ENCODE measurements around the gene RB1. TPM values are rescaled to one million over a fixed set of nuclear protein-coding genes. Genes with fewer than 3 reads are reported as not detected.

The RB1 gene
- total and polyA plus RNA-seq, 3 donors from 2014 or later: 21.9 to 43.0 (median 38.8) TPM

DNA sequence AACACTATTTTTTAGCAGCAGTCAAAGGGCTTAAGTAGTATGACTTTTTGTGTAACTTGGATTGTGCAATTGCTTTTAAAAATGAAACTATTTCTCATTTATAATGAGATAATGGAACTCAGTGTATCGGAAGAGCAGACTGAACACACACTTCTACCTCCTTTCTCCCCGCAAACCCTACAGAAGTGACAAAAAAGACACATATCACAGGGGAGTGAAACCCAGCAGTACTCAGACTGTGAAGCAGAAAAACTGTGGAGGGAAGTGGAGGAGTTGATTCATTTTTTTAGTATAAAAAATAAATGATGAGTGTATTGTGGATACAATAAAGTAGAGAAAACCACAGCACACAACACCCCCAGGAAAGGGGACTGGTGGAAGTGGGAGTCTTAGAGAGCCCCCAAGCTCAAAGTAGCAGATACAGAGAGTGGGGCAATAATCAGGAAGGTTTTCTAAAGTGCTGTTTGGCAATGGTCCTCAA, 99.6 kb downstream of the RB1 start:
- H3K4me1 ChIP-seq: peaks cover 24% of the 10 kb centered on the region
- H3K4me3 ChIP-seq: no peak overlapping the region
- 35 to 36% methylated on average over 2 of the region's 2 CpGs for WGBS, 2 donors
- H3K27ac ChIP-seq: peak overlapping the region; percentile 32 to 56
- DNase-seq: no peak
- H3K36me3 ChIP-seq (ENCODE audit: low read depth, missing control alignments): no peaks in the 10 kb centered on the region
- intact Hi-C loops (cut with DNase I; ENCODE audit: low total_unique reads): loop anchor here (10.0 kb wide), 1 partner anchor 172 kb away; no protein-coding TSS in a partner anchor
- H3K9me3 ChIP-seq: no peaks in the 10 kb centered on the region
- H3K27me3 ChIP-seq: no peaks in the 10 kb centered on the region
- no peak for TF ChIP-seq POLR2A (IDR thresholded peaks at IDR 0.05)
- TF ChIP-seq, protein P1, sequence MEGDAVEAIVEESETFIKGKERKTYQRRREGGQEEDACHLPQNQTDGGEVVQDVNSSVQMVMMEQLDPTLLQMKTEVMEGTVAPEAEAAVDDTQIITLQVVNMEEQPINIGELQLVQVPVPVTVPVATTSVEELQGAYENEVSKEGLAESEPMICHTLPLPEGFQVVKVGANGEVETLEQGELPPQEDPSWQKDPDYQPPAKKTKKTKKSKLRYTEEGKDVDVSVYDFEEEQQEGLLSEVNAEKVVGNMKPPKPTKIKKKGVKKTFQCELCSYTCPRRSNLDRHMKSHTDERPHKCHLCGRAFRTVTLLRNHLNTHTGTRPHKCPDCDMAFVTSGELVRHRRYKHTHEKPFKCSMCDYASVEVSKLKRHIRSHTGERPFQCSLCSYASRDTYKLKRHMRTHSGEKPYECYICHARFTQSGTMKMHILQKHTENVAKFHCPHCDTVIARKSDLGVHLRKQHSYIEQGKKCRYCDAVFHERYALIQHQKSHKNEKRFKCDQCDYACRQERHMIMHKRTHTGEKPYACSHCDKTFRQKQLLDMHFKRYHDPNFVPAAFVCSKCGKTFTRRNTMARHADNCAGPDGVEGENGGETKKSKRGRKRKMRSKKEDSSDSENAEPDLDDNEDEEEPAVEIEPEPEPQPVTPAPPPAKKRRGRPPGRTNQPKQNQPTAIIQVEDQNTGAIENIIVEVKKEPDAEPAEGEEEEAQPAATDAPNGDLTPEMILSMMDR (IDR thresholded peaks at IDR 0.05): no peak

DNA sequence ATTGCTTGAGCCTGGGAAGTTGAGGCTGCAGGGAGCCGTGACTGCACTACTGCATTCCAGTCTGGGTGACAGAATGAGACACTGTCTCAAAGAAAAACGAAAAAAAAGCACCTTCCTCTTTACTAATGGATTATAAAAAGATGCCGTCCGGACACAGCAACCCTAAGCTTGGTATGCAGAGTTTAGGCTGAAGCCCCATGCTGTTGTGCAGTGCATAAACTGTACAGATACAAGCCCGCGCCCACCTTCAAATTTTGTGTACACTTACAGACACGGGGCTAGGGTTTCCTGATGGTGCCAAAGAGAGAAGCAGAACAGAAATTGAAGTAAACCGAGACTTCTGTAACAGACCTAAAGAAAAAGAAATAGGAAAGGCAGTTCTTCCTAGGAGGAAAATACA, 100.4 kb downstream of the RB1 start:
- peaks cover 17% of the 10 kb centered on the region for H3K4me1 ChIP-seq
- intact Hi-C loops (cut with DNase I; ENCODE audit: low total_unique reads): loop anchor here (10.0 kb wide), 1 partner anchor 171 kb away; no protein-coding TSS in a partner anchor
- TF ChIP-seq, protein P1 (IDR thresholded peaks at IDR 0.05): no peak
- no peak for TF ChIP-seq POLR2A (IDR thresholded peaks at IDR 0.05)
- H3K9me3 ChIP-seq: no peaks in the 10 kb centered on the region
- no peak overlapping the region for H3K4me3 ChIP-seq
- no peaks in the 10 kb centered on the region for H3K36me3 ChIP-seq (ENCODE audit: low read depth, missing control alignments)
- no peaks in the 10 kb centered on the region for H3K27me3 ChIP-seq
- WGBS, 2 donors: 86 to 87% methylated on average over 8 of the region's 8 CpGs
- peak overlapping the region in 1 of 2 donors; percentile 56 for H3K27ac ChIP-seq
- no peak for DNase-seq

DNA sequence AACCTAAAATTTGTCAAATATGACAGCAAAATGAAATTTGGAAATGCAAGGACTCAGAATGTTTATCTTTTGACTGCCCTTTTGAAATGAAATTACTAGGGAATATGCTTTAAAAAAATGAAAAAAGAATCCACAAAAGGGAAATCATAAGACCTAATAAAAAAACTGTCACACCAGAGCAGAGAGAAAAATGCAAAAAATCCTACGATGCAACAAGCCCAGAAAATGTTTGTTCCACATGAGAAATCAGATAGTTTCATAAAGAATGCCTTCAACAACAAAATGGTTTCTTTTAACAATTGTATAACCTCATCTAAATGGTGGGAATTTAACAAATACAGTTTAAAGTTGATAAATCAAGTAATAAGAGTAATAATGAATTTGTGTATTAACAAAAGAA, 101.4 kb downstream of the RB1 start:
- Histone ChIP-seq H3K4me1 (peaks cover 15% of the 10 kb centered on the region), H3K36me3 (ENCODE audit: low read depth, missing control alignments) (no peaks in the 10 kb centered on the region), H3K9me3 (no peaks in the 10 kb centered on the region), H3K4me3 (no peak overlapping the region), H3K27ac (peak overlapping the region in 1 of 2 donors; percentile 56), H3K27me3 (no peaks in the 10 kb centered on the region)
- no peak for TF ChIP-seq POLR2A (IDR thresholded peaks at IDR 0.05)
- TF ChIP-seq, protein P1 (IDR thresholded peaks at IDR 0.05): no peak
- DNase-seq: no peak
- intact Hi-C loops (cut with DNase I; ENCODE audit: low total_unique reads): loop anchor here (10.0 kb wide), 1 partner anchor 170 kb away; no protein-coding TSS in a partner anchor
- 53 to 59% methylated on average over 1 of the region's 1 CpG for WGBS, 2 donors

DNA sequence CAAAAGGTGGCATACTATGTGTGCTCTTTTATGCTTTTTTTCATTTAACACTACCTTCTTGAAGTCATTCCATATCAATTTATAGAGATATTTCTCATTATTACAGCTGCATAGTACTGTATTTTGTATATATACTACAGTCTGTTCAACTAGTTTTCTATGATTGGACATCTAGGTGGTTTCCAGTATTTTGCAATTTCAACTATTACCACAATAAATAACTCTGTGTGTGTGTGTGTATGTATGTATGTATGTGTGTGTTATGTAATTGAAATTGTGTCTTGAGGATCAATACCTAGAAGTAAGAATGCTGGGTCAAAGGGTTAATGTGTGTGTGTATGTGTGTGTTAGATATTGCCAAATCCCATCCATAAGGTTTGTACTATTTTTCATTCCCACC, 102.3 kb downstream of the RB1 start:
- peaks cover 8% of the 10 kb centered on the region for H3K4me1 ChIP-seq
- peak overlapping the region in 1 of 2 donors; percentile 56 for H3K27ac ChIP-seq
- no peaks in the 10 kb centered on the region for H3K9me3 ChIP-seq
- H3K4me3 ChIP-seq: no peak overlapping the region
- TF ChIP-seq, protein P1 (IDR thresholded peaks at IDR 0.05): no peak
- no peak for TF ChIP-seq POLR2A (IDR thresholded peaks at IDR 0.05)
- intact Hi-C loops (cut with DNase I; ENCODE audit: low total_unique reads): loop anchor here (10.0 kb wide), 1 partner anchor 169 kb away; no protein-coding TSS in a partner anchor
- no peaks in the 10 kb centered on the region for H3K36me3 ChIP-seq (ENCODE audit: low read depth, missing control alignments)
- no peak for DNase-seq
- H3K27me3 ChIP-seq: no peaks in the 10 kb centered on the region

DNA sequence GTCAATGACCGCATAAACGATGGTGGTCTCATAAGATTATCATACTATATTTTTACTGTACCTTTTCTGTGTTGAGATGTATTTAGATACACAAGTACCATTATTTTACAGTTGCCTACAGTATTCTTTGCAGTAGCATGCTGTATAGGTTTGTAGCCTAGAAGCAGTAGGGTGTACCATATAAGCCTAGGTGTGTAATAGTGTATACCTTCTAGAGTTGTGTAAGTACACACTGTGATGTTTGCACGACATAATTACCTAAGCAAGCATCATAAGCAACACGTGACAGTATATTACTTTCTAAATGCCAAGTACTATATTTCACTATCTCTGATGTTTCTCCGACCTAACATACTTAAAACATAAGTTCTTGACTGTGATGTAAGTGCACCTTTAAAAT, 106.6 kb downstream of the RB1 start:
- Histone ChIP-seq H3K4me1 (no peaks in the 10 kb centered on the region), H3K9me3 (no peaks in the 10 kb centered on the region), H3K27ac (peak overlapping the region in 1 of 2 donors; percentile 25), H3K4me3 (peak overlapping the region in 1 of 2 donors; percentile 4), H3K36me3 (ENCODE audit: low read depth, missing control alignments) (no peaks in the 10 kb centered on the region), H3K27me3 (no peaks in the 10 kb centered on the region)
- no peak for DNase-seq
- WGBS, 2 donors: 75 to 83% methylated on average over 5 of the region's 5 CpGs
- intact Hi-C loops (cut with DNase I; ENCODE audit: low total_unique reads): no loop called here
- TF ChIP-seq POLR2A (IDR thresholded peaks at IDR 0.05): no peak
- TF ChIP-seq, protein P1 (IDR thresholded peaks at IDR 0.05): no peak
